ENCODE data around the gene SLC2A2.

Gene SLC2A2

DNA sequence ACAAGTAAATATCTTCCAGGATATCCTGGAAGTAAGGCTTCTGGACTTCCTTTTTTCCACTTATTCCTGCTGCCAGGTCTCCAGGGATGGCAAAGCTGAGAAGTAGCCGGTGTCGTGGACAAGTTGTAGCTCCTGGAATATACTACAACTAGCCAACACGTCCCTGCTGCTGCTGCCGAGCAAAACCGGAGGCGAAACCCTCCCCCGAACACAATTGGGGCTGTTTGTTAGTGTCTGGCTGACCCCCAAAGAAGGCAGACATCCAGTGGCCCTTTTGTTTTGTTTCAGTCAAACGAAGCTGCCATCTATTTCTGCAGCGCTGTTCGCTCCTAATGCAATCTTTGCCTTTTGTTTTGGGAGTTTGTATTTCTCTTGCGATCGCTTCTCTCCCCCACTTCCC lies 72.8 kb downstream of the SLC2A2 start:
- DNase-seq (ENCODE audit: low spot score), result no peak
- Mint-ChIP-seq H3K9me3 (no peaks in the 10 kb centered on the region), H3K27ac (no peak overlapping the region), H3K4me1 (ENCODE audit: low read depth) (no peaks in the 10 kb centered on the region), H3K27me3 (ENCODE audit: low read depth) (peaks cover 22% of the 10 kb centered on the region), H3K36me3 (ENCODE audit: low read depth) (no peaks in the 10 kb centered on the region), H3K4me3 (no peak overlapping the region)

DNA sequence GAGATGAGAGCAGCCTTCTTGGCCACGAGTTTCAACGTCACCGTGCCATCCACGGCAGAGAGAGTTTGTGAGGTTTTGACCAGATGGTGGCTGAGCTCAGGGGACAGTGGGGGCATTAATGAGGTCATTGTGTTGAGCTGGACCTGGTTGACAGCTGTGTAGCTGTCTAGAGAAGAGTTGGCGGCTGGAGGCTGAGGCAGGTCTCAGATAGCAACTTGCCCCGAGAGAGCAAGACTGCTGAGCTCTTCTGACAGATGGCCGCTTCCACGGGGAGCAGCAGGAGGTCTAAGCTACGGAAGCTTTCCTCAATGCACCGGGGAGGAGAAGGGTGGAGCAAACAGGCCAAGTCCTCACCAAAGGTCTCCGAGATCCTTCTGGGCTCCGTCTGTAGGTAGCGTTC lies 73.3 kb downstream of the SLC2A2 start:
- Mint-ChIP-seq H3K9me3 (no peaks in the 10 kb centered on the region), H3K4me3 (no peak overlapping the region), H3K36me3 (ENCODE audit: low read depth) (no peaks in the 10 kb centered on the region), H3K4me1 (ENCODE audit: low read depth) (no peaks in the 10 kb centered on the region), H3K27ac (no peak overlapping the region), H3K27me3 (ENCODE audit: low read depth) (peaks cover 19% of the 10 kb centered on the region)
- no peak for DNase-seq (ENCODE audit: low spot score)

DNA sequence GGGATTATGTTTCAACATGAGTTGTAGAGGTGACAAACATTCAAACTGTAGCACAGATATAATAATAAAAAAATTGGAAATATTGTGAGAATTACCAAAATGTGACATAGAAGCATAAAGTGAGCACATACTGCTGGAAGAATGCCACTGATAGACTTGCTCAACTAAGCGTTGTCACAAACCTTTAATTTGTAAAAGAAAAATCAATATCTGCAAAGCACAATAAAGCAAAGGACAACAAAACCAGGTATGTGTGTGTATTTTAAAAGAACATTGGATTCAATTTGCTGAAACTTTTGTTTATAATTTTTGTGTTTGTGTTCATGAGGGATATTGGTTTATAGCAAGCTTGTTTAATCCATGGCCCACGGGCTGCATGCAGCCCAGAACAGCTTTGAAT lies 77.3 kb downstream of the SLC2A2 start:
- no peak overlapping the region for H3K27ac Mint-ChIP-seq
- H3K36me3 Mint-ChIP-seq (ENCODE audit: low read depth), result no peaks in the 10 kb centered on the region
- H3K9me3 Mint-ChIP-seq, result no peaks in the 10 kb centered on the region
- H3K27me3 Mint-ChIP-seq (ENCODE audit: low read depth), result peaks cover 8% of the 10 kb centered on the region
- H3K4me3 Mint-ChIP-seq, result no peak overlapping the region
- DNase-seq (ENCODE audit: low spot score), result no peak
- no peaks in the 10 kb centered on the region for H3K4me1 Mint-ChIP-seq (ENCODE audit: low read depth)

DNA sequence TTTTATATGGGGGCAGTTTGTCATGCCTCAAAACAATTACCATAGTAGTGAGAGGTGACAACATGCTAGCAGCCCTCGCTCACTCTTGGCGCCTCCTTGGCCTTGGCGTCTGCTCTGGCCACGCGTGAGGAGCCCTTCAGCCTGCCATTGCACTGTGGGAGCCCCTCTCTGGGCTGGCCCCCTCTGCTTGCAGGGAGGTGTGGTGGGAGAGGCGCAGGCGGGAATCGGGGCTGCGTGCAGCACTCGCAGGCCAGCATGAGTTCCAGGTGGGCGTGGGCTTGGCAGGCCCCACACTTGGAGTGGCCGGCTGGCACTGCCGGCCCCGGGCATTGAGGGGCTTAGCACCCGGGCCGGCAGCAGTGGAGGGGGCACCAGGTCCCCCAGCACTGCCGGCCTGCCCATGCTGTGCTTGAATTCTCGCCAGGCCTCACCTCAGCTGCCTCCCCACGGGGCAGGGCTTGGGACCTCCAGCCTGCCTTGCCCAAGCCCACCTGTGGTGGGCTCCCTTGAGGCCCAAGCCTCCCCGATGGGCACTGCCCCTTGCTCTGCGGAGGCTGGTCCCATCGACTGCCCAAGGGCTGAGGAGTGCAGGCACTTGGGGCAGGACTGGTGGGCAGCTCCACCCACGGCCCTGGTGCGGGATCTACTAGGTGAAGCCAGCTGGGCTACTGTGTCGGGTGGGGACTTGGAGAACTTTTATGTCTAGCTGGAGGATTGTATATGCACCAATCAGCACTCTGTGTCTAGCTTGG lies 79.3 kb downstream of the SLC2A2 start:
- Mint-ChIP-seq H3K4me3 (no peak overlapping the region), H3K36me3 (ENCODE audit: low read depth) (no peaks in the 10 kb centered on the region), H3K27ac (no peak overlapping the region)

More for the DNA sequence above, 79.3 kb downstream of the SLC2A2 start:
- DNase-seq (ENCODE audit: low spot score), result no peak
- Mint-ChIP-seq H3K9me3 (no peaks in the 10 kb centered on the region), H3K27me3 (ENCODE audit: low read depth) (peaks cover 6% of the 10 kb centered on the region), H3K4me1 (ENCODE audit: low read depth) (no peaks in the 10 kb centered on the region)

All from T-helper 2 cell treated with Interferon-gamma antibody and Interleukin-4, amounts not matched to agents 5 μg/mL and 100 μg/mL, for 36 hours (primary cell).